ENCODE results near the gene TAGLN3.

GRCh38 chr3:111952866-111953450, 45.8 kb upstream of the TAGLN3 start:
- TF ChIP-seq POLR2A (IDR thresholded peaks at IDR 0.05; ENCODE audit: low read depth, low read length): no peak
- no peak for TF ChIP-seq CTCF (IDR thresholded peaks at IDR 0.05; ENCODE audit: extremely low read depth in 1 of 2, insufficient read depth in 1 of 2, low read depth in 1 of 2, low read length in 2 of 2)
- TF ChIP-seq MAX (IDR thresholded peaks at IDR 0.05; ENCODE audit: insufficient read depth, insufficient read length): no peak
- no peak for TF ChIP-seq POLR2AphosphoS5 (IDR thresholded peaks at IDR 0.05; ENCODE audit: insufficient read depth, low read depth, low read length)
- no peak for TF ChIP-seq EZH2 (IDR thresholded peaks at IDR 0.05; ENCODE audit: borderline replicate concordance, low read depth, low read length, severe bottlenecking)

Measured in endothelial cell of umbilical vein (primary cell).